GM10266 (cell line): Measurements from ENCODE around the gene KLHL3.

Source experiments
- DNase-seq: peaks from one replicate; pipeline ENCODE4 v3.0.0; 2012; ENCODE audit errors: extremely low spot score
- CTCF ChIP-seq: IDR thresholded peaks from 2 replicates; pipeline ENCODE4 v1.5.1; 2012; ENCODE audit warnings: mild to moderate bottlenecking, low read depth; ENCODE audit not compliant: control insufficient read depth, insufficient read depth; ENCODE audit errors: missing control alignments

Gene KLHL3

GRCh38 chr5:137733006-137733405 lies 2.9 kb downstream of the KLHL3 start:
- no peak for TF ChIP-seq CTCF
- DNase-seq, result no peak

- no peak for DNase-seq
- no peak for TF ChIP-seq CTCF
Measured at GRCh38 chr5:137731176-137731575, 4.7 kb downstream of the KLHL3 start.

GRCh38 chr5:137730336-137730735 lies 5.6 kb downstream of the KLHL3 start:
- no peak for DNase-seq
- TF ChIP-seq CTCF, result no peak

- DNase-seq, result no peak
- no peak for TF ChIP-seq CTCF
Measured at GRCh38 chr5:137728048-137728447, 7.8 kb downstream of the KLHL3 start.

GRCh38 chr5:137727623-137728022 lies 8.3 kb downstream of the KLHL3 start:
- DNase-seq, result no peak

GRCh38 chr5:137724251-137724650 lies 11.6 kb downstream of the KLHL3 start:
- no peak for DNase-seq
- TF ChIP-seq CTCF, result no peak

More at GRCh38 chr5:137727623-137728022, 8.3 kb downstream of the KLHL3 start:
- TF ChIP-seq CTCF, result no peak

- TF ChIP-seq CTCF, result no peak
Measured at GRCh38 chr5:137718611-137719010, 17.3 kb downstream of the KLHL3 start.

More at GRCh38 chr5:137718611-137719010, 17.3 kb downstream of the KLHL3 start:
- DNase-seq, result no peak
